Occipital lobe (tissue), 2 donors: Measurements from ENCODE around the gene CRTAC1. TPM values are rescaled to one million over a fixed set of nuclear protein-coding genes. Genes with fewer than 3 reads are reported as not detected.

Source experiments
- small RNA-seq: library from RNA; depleted of rRNA; stranded (forward); fragments of <200 nt; gene quantifications from one replicate; pipeline ENCODE3, GENCODE V24; 2014
- total RNA-seq: library from RNA; depleted of rRNA; stranded (reverse); fragments of >200 nt; gene quantifications from one replicate; pipeline ENCODE4 v1.2.3, GENCODE V29; 2014

Gene CRTAC1
- total RNA-seq, 1 donor from 2014 or later = 11.2 TPM

Small RNA genes lying within 50 kb of the gene (small RNA-seq; reads per million reads assigned to genes)
- gene AL355301.1 = not detected

Other genes with a start within 250 kb of the CRTAC1 start
- 11.9 TPM for gene GOLGA7B, start 180.8 kb downstream of the CRTAC1 start, total RNA-seq
- gene R3HCC1L, start 104.0 kb upstream of the CRTAC1 start, total RNA-seq = 17.3 TPM
- 0.47 TPM for gene LOXL4, start 237.6 kb upstream of the CRTAC1 start, total RNA-seq